Measurements from ENCODE around the gene RD3L.
"Not testable (repeated sequence)": the region's sequence is repeated elsewhere in the genome, so short reads cannot be mapped to it uniquely, and the experiment has no call there.

RD3L gene

GRCh38 chr14:103941973-103942736 lies at the start of gene RD3L:
TSS of gene RD3L (minus strand) at chr14:103942529. CDS start at chr14:103941695, 834 bp downstream.
- DNase-seq: no peak

GRCh38 chr14:103989964-103990363 lies 47.6 kb upstream of the RD3L start:
- DNase-seq: no peak

GRCh38 chr14:103989034-103989433 lies 46.7 kb upstream of the RD3L start:
- DNase-seq: no peak

- DNase-seq: no peak
These were observed 41.9 kb upstream of the RD3L start for GRCh38 chr14:103984196-103984595.

- DNase-seq: not testable (repeated sequence)
These were observed 38.4 kb upstream of the RD3L start for GRCh38 chr14:103980623-103981238.

GRCh38 chr14:103974575-103974974 lies 32.2 kb upstream of the RD3L start:
- no peak for DNase-seq

- no peak for DNase-seq
These were observed 31.0 kb upstream of the RD3L start for GRCh38 chr14:103973354-103973753.

- no peak for DNase-seq
These were observed 27.6 kb upstream of the RD3L start for GRCh38 chr14:103969961-103970360.

GRCh38 chr14:103966631-103967030 lies 24.3 kb upstream of the RD3L start:
- DNase-seq: no peak

GRCh38 chr14:103961928-103962578 lies 19.7 kb upstream of the RD3L start:
- DNase-seq: no peak

GRCh38 chr14:103960457-103961055 lies 18.2 kb upstream of the RD3L start:
- DNase-seq: no peak

- no peak for DNase-seq
These were observed 6.9 kb upstream of the RD3L start for GRCh38 chr14:103949131-103949790.

GRCh38 chr14:103948442-103948841 lies 6.1 kb upstream of the RD3L start:
- no peak for DNase-seq

GRCh38 chr14:103946975-103947374 lies 4.6 kb upstream of the RD3L start:
- no peak for DNase-seq

GRCh38 chr14:103943673-103944072 lies 1.3 kb upstream of the RD3L start:
- no peak for DNase-seq

- no peak for DNase-seq
These were observed 867 bp downstream of the RD3L start for GRCh38 chr14:103941462-103941861.

GRCh38 chr14:103935102-103935501 lies 7.2 kb downstream of the RD3L start:
- DNase-seq: no peak

GRCh38 chr14:103932791-103933490 lies 9.4 kb downstream of the RD3L start:
- no peak for DNase-seq

GRCh38 chr14:103931422-103931821 lies 10.9 kb downstream of the RD3L start:
- no peak for DNase-seq

GRCh38 chr14:103930051-103930604 lies 12.2 kb downstream of the RD3L start:
- DNase-seq: no peak

- DNase-seq: no peak
These were observed 14.1 kb downstream of the RD3L start, which contains the start of gene TDRD9 for GRCh38 chr14:103928011-103928890. TSS of gene TDRD9 (plus strand) at chr14:103928456. CDS start at chr14:103928510, 54 bp downstream.
